GM21528 (cell line): ENCODE measurements around the gene SCGB1A1.
"Not testable (repeated sequence)": the region's sequence is repeated elsewhere in the genome, so short reads cannot be mapped to it uniquely, and the experiment has no call there.

ENCODE experiments used
- ATAC-seq: cut with Tn5 transposase; IDR thresholded peaks from one replicate; pipeline ENCODE4 v1.9.1; 2021; ENCODE audit warnings: mild to moderate bottlenecking, moderate library complexity; ENCODE audit not compliant: unreplicated experiment, low FRiP score

SCGB1A1 gene

GRCh38 chr11:62444835-62445234 lies 26.0 kb downstream of the SCGB1A1 start:
- ATAC-seq = no peak

GRCh38 chr11:62445314-62445740 lies 26.5 kb downstream of the SCGB1A1 start:
- ATAC-seq = no peak

GRCh38 chr11:62446091-62446490 lies 27.3 kb downstream of the SCGB1A1 start:
- no peak for ATAC-seq

GRCh38 chr11:62449451-62449851 lies 30.6 kb downstream of the SCGB1A1 start:
- no peak for ATAC-seq

GRCh38 chr11:62449912-62450311 lies 31.1 kb downstream of the SCGB1A1 start:
- ATAC-seq = not testable (repeated sequence)

- ATAC-seq = no peak
Measured at GRCh38 chr11:62450543-62451240, 31.9 kb downstream of the SCGB1A1 start.

- no peak for ATAC-seq
Measured at GRCh38 chr11:62451241-62451621, 32.4 kb downstream of the SCGB1A1 start.

- ATAC-seq = no peak
Measured at GRCh38 chr11:62452261-62452660, 33.4 kb downstream of the SCGB1A1 start.

- ATAC-seq = no peak
Measured at GRCh38 chr11:62452839-62453468, 34.1 kb downstream of the SCGB1A1 start.

- ATAC-seq = no peak
Measured at GRCh38 chr11:62456630-62457029, 37.8 kb downstream of the SCGB1A1 start.

- no peak for ATAC-seq
Measured at GRCh38 chr11:62457478-62457877, 38.6 kb downstream of the SCGB1A1 start.

- ATAC-seq = no peak
Measured at GRCh38 chr11:62458212-62459002, 39.6 kb downstream of the SCGB1A1 start.

GRCh38 chr11:62459080-62459479 lies 40.2 kb downstream of the SCGB1A1 start:
- no peak for ATAC-seq

GRCh38 chr11:62461740-62462507 lies 43.1 kb downstream of the SCGB1A1 start:
- ATAC-seq = no peak

GRCh38 chr11:62462508-62462892 lies 43.7 kb downstream of the SCGB1A1 start:
- no peak for ATAC-seq

GRCh38 chr11:62463121-62463542 lies 44.3 kb downstream of the SCGB1A1 start:
- no peak for ATAC-seq

GRCh38 chr11:62464655-62465054 lies 45.8 kb downstream of the SCGB1A1 start:
- ATAC-seq = no peak

- no peak for ATAC-seq
Measured at GRCh38 chr11:62466444-62466843, 47.6 kb downstream of the SCGB1A1 start.

- ATAC-seq = no peak
Measured at GRCh38 chr11:62468577-62468976, 49.7 kb downstream of the SCGB1A1 start.

GRCh38 chr11:62471603-62472002 lies 52.8 kb downstream of the SCGB1A1 start:
- ATAC-seq = no peak
